Renal cortical epithelial cell (primary cell): ENCODE results near the gene MUC12. TPM values are rescaled to one million over a fixed set of nuclear protein-coding genes. Genes with fewer than 3 reads are reported as not detected.
"Not testable (repeated sequence)": the region's sequence is repeated elsewhere in the genome, so short reads cannot be mapped to it uniquely, and the experiment has no call there.

ENCODE experiments used
- DNase-seq: peaks from one replicate; pipeline ENCODE4 v3.0.0-alpha.2; 2011; ENCODE audit warnings: low read depth
- total RNA-seq: library from RNA; depleted of rRNA; stranded (reverse); fragments of >200 nt; gene quantifications from 2 replicates; pipeline ENCODE4 v1.2.3, GENCODE V29; 2014

The MUC12 gene
- total RNA-seq, 1 donor from 2014 or later = not detected

DNA sequence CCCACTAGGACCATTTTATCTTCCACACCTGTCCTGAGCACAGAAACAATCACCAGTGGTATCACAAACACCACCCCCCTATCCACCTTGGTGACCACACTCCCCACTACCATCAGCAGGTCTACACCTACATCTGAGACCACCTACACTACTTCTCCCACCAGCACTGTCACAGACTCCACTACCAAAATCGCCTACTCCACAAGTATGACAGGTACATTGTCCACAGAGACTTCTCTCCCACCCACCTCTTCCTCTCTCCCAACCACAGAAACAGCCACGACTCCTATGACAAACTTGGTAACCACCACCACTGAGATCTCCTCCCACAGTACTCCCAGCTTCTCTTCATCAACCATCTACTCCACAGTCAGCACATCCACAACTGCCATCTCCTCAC, 16.7 kb upstream of the MUC12 start:
- no peak for DNase-seq

DNA sequence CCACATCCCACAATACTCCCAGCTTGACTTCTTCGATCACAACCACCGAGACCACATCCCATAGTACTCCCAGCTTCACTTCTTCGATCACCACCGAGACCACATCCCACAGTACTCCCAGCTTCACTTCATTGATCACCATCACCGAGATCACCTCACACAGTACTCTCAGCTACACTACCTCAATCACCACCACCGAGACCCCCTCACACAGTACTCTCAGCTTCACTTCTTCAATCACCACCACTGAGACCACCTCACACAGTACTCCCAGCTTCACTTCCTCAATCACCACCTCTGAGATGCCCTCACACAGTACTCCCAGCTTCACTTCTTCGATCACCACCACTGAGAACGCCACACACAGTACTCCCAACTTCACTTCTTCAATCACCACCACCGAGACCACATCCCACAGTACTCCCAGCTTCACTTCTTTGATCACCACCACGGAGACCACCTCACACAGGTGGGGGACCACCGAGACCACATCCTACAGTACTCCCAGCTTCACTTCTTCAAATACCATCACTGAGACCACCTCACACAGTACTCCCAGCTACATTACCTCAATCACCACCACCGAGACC, 11.4 kb upstream of the MUC12 start:
- DNase-seq = peak; percentile 13

DNA sequence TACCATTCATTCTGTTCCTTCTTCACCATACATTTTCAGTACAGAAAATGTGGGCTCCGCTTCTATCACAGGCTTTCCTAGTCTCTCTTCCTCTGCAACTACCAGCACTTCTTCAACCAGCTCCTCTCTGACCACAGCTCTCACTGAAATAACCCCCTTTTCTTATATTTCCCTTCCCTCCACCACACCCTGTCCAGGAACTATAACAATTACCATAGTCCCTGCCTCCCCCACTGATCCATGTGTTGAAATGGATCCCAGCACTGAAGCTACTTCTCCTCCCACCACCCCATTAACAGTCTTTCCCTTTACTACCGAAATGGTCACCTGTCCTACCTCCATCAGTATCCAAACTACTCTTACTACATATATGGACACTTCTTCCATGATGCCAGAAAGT, 9.5 kb upstream of the MUC12 start:
- DNase-seq = no peak

DNA sequence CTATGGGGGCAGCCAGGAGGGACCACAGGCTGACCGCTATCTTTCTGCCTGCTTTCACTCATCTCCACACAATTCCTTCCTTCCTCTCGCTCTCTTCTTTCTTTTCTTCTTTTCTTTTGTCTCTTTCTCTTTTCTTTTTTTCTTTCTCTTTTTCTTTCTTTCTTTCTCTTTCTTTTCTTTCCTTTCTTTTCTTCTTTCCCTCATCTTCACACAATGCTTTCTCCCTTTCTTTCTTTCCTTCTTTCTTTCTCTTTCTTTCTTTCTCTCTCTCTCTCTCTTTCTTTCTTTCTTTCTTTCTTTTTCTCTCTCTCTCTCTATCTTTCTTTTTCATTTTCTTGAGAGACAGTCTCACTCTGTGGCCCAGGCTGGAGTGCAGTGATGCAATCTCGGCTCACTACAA, 6.8 kb upstream of the MUC12 start:
- DNase-seq = no peak

DNA sequence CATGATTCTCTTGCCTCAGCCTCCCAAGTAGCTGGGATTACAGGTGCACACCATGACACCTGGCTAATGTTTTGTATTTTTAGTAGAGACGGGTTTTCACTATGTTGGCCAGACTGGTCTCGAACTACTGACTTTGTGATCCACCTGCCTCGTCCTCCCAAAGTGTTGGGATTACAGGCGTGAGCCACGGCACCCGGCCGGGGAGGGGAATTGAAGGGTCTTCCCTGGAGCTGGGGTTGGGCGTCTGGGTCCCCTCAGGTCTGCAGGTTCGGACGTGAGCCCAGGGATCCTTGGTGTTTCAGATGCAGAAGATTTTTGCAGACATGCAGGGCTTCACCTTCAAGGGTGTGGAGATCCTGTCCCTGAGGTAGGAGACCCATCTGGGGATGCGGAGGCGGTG, 6.0 kb upstream of the MUC12 start:
- DNase-seq = no peak

DNA sequence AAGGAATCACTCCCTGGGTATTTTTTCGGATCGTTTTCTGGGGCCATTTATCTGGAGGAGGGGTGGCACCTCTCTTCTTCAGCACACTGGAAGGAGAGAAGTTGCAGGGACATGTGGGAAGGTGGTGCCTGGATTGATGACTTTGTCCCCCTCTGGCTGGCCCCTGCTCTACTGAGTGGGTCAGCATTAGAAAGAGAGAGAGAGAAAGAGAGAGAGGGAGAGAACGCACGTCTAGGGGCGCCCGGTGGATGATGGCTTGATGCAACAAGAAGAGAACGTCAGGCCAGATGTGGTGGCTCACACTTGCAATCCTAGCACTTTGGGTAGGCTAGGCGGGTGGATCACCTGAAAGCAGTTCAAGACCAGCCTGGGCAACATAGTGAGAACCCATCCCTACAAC, 5.5 kb upstream of the MUC12 start:
- DNase-seq = no peak

DNA sequence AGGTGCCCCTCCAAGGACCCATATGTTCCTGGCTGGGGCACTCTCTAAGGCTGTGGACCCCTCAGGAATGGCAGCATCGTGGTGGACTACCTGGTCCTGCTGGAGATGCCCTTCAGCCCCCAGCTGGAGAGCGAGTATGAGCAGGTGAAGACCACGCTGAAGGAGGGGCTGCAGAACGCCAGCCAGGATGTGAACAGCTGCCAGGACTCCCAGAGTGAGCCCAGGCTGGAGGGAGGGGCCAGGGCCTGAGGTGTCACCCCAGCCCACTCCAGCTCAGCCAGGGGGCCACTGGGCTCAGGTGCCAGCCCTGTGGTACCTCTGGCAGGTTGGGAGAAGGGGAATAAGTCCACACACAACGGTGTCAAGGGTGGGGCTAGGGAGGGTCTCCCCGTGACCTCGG, 4.7 kb upstream of the MUC12 start:
- DNase-seq = no peak

DNA sequence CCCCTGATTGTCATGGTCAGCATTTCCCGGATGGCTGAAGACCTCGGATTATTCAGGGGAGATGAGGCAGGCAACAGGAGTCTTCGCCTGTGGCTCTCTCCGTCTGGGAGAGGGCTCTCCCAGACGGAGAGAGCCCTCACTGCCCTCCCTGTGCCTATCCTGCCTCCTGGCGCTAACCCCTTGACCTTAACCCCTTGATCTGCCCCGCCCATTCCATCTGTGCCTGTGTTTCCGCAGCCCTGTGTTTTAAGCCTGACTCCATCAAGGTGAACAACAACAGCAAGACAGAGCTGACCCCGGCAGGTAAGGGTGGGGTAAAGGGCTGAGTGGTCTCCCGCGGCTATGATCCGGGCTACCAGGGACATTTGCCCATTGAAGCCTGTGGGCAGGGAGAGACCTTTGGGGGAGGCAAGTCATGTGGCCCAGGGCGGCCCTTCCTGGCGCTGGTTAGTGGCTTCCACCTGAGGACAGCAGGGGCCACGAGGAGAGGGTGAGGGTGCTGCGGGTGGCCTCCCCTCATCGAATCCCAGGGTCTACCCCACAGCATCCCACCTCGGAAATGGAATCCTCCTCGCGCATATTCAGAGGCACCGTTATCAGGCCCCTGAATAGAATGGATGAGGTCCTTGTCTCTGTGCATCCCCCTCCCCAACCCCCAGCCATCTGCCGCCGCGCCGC, 4.2 kb upstream of the MUC12 start:
- no peak for DNase-seq

DNA sequence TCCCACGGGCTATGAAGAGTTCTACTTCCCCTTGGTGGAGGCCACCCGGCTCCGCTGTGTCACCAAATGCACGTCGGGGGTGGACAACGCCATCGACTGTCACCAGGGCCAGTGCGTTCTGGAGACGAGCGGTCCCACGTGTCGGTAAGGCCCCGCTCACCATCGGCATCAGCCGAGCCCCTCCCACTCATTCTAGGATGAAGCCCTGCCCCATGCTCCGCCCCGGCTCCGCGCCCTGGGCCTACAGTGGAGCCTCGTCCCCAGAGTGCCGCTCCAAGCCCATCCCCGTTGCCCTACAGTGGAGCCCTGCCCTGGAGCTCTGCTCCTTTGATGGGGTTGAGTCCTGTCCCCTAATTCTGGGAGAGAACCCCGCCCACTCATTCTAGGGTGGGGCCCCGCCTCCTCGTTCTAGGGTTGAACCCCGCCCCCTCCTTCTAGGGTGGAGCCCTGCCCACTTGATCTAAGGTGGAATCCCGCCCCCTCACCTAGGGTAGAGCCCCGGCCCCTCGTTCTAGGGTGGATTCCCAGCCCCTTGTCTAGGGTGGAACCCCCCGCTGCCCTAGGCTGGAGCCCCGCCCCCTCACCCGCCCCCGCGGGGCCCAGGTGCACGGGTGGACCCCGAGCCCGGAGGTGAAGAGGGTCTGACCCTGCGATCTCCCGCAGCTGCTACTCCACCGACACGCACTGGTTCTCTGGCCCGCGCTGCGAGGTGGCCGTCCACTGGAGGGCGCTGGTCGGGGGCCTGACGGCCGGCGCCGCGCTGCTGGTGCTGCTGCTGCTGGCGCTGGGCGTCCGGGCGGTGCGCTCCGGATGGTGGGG, 3.4 kb upstream of the MUC12 start:
- peak; percentile 30 for DNase-seq

DNA sequence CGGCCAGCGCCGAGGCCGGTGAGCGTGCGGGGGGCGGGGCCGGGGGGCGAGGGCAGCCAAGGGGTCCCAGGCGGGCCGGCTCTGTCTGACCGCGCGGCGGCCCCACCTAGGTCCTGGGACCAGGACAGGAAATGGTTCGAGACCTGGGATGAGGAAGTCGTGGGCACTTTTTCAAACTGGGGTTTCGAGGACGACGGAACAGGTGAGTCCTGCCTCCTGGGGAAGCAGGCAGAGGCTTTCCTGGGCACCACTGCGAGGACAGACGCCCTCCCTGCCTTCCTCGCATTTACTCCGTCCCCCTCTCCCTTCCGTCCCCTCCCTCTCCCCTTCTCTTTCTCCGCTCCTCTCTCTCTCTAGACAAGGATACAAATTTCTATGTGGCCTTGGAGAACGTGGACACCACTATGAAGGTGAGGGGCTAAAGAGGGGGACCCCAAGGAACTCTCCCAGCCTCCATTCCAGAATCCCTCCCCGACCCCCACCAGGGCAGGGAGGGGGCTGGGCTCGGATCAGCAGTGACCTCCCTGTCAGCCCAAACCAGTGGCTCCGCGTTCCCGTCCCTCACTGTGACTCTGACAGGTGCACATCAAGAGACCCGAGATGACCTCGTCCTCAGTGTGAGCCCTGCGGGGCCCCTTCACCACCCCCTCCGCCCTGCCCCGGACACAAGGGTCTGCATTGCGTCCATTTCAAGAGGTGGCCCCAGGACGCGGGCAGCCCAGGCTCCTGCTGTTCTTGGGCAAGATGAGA, 2.6 kb upstream of the MUC12 start:
- no peak for DNase-seq

DNA sequence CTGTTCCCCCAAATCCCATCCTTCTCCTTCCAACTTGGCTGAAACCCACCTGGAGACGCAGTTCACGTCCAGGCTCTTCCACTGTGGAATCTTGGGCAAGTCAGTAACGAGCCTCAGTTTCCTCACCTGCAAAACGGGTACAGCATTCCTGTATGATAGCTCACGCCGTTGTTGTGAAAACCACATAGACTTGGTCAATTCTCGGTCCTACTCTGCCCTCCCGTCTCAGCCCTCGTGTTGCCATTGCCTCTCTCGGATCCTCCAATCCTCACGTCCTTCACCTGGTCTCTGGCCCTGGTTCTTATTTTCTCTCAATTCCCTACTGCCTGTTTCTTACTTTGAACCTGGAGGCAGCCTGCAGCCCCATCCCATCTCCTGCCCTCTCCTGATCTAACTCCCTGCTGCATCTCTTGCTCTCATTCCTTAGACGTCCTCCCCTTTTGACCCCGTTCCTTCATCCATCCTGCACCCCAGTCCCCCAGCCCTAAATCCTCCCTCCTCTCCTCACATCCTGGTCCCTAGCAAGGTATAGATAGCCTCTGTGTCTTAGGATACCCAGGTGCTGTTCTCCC, 2.0 kb upstream of the MUC12 start:
- DNase-seq = no peak

DNA sequence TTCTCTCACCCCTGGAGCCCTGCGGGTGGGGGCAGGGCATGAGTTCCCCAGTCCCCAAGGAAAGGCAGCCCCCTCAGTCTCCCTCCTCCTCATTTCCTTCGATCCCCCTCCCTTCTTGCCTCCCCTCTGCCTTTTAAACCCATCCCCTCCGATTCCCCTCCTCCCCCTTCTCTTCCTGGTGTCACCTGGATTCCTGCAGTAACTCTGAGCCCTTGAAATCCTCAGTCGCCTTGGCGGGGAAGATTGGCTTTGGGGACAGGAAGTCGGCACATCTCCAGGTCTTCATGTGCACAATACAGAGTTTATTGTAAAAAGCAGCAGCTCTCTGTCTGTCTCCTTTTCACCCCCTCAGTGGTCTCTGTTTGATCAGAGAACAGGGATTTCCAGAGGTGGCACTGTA, 1.3 kb upstream of the MUC12 start:
- DNase-seq = no peak

DNA sequence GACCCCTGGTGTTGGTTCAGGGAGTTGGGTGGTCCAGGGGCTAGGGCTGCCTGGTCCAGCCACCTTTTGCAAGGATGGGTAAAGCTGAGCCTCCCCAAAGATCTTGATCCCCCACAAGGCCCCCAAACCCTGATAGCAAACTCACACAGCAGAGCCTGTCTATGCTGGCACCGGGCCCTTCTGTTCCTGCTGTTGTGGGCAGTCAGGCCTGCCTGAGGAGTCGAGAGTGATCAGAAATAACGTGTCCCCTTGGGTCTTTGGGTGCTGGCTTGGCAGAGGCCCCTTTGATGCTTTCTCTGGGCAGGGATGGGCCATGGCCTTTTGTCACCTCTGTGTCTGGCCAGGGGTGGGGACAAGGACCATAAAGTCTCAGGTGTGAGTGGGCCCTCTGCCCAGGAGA, 715 bp upstream of the MUC12 start:
- no peak for DNase-seq

DNA sequence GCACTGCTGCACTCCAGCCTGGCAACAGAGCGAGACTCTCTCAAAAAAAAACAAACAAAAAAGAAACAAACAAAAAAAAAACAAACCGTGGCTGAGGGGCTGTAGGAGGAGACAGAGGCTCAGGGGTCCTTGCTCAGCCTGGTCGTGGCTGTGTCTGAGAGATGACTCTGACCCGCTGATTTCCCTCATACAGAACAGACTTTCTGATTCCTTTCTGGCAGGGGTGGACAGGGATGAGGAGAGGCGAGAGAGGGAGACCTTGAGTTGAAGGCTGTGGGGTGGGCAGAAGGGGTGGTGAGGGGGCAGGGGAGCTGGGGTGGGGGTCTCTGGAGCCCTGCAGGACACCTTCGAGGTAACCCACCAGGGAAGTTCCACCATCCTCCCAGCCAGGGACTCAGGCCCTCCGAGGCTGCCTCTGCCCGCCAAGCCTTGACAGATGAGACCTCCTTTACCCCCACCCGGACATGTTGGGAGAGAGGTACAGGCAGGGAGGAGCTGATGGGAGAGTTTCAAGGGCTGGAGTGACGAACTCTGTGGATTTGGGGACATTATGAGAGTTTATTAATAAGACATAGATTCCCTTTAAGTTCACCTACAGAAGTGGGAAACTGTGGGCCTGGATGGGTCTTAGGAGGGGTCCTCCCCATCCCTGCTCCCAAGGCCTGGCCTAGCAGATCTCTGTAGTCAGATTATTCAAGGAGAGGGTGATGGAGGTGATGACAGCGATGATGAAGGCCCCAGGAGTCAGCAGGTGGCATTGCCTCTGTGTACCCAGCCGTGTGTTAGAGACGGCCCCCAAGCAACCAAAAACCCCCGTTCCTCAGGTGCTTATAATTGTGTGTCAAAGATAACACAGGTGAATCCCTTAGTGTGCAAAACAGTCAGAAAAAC, 2.0 kb downstream of the MUC12 start:
- no peak for DNase-seq

DNA sequence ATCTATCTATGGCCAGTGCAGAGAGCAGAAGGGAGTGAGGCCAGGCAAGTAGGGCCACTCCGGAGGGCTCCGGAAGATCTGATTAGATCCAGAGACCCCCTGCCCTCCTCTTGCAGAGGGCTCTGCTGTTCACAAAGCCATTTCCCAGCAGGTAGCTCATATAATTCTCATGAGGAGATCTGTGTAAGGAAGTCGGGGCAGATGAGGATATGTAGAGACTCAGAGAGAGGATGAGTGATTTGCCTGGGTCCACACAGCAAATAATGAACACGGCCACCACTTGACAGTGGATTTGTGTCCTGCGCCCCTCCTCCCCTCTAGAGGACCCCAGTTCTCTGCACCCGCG, 2.6 kb downstream of the MUC12 start:
- no peak for DNase-seq

DNA sequence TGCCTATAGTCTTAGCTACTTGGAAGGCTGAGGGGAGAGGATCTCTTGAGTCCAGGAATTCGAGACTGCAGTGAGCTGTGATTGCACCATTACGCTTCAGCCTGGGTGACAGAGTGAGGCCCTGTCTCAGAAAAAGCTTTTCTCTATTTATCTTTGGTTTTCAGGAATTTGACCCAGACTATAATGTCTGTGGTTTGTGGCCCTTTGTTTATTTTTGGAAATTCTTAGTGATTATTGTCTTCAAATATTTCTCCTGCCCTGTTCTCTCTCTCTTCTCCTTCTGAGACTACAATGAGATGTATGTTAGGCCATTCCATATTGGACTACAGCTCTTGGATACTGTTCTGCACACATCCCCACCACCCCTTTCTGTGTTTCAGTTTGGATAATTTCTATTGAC, 4.7 kb downstream of the MUC12 start:
- DNase-seq = no peak

DNA sequence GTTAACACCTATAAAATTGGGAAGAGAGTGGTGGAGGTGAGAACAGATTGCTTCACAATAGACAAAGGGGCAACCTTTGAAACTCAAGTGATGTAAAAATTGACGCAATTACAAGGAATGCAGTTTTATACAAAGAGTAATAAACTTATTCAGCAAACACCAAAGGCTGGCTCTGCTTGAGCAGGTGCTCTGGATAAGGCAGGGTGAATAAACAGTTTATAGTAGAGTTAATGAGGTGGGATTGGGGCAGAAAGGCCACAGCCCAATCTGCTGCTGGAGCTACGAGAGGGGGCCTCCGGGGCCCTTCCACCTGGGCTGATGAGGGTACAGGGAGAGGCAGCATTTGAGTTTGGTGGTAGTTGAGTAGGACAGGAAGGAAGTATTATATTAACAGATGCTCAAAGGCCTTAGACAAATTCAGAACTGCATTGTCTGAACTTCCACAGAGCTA, 6.0 kb downstream of the MUC12 start:
- no peak for DNase-seq

DNA sequence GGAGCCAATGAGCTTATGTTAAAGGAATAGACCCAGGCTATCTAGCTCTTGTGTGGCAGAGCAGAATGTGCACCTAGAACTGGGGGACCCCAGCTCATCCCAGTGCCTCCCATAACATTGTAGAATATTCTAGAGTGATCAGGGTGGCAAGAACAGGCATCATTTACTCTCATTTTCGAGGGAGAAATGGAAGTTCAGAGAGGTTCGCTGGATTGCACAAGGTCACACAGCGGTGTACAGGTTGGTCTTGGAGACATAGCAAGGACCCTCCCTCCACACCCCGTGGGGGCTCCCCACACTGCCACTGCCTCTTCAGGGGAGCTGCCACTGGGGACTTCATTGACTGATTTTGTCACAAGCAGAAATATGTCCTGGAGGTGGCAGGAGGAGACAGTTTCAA, 8.9 kb downstream of the MUC12 start:
- DNase-seq = no peak

DNA sequence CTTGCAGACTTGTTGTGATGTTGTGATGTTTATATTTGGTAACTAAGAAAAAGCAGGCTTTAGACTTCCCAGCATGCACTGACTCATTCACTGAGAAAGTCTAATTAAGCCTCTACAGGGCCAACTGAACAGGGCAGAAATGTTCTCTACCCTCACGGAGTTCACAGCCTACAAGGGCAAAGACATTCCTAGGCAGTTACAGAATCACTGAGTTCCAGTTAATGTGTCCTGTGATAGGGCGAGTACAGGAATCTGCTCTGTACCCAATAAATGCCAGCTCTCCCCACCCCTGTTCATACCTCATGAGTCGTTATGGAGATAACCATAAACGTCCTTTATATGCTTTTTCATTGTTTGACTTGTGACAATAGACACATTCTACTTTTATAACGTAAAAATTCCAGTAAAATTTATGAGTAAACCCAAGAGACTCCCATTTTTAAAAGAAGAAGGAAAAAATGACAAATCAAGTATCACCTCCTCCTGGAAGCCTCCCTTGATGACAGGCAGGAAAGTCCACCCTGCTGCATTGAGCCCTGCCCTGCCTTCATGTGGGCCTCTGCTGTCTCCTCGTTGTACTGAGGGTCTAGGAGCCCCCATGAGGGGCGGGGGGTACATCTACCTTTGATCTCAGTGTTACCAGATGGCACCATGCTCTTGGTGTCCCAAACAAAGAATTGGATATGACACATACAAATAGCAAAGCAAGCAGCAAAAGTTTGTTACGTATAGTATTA, 14.3 kb downstream of the MUC12 start:
- DNase-seq = peak; percentile 99

DNA sequence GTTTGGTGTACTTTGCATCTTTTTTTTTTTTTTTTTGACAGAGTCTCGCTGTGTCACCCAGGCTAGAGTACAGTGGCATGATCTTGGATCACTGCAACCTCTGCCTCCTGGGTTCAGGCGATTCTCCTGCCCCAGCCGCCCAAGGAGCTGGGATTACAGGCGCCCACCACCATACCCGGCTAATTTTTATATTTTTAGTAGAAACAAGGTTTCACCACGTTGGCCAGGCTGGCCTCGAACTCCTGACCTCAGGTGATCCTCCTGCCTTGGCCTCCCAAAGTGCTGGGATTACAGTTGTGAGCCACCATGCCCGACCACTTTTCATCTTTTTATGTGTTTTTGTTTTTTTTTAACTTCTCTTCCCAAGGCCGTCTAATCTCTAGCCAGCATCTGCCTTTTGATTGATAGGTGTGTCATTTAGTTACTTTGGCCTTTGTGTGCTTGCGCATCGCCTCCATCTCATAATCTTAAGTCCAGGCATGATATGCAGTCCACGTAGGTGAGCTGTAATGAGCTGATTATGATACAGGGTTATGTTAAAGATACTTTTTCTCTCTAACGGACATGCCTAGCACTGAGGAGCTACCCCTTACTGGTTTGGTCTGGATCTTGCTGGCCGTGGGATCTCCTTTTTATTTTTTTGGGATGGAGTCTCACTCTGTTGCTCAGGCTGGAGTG, 15.0 kb downstream of the MUC12 start:
- DNase-seq = not testable (repeated sequence)
